GM18909 (cell line): ENCODE measurements around the gene POMGNT2.

Experiments
- ATAC-seq: cut with Tn5 transposase; IDR thresholded peaks from one replicate; pipeline ENCODE4 v1.9.1; 2021; ENCODE audit warnings: mild to moderate bottlenecking; ENCODE audit not compliant: unreplicated experiment, poor library complexity

Gene POMGNT2

DNA sequence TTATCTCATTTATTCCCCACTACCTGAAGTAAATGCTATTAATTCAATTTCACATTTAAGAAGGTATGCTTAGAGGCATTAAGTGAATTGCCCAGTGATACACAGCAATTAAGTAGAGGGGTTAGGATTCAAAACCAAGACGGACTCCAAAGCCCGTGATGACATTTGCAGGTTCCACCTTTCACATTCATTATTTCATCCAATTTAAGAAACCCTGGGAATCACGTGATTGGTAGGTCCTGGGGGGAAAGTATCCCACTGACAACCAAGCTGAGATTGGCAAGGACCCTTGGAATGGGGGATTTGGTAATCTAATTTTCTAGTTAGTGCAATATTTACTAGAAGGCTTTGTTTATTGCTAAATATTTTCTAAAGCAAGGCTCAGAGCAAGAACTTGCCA, 1.8 kb downstream of the POMGNT2 start:
- no peak for ATAC-seq

DNA sequence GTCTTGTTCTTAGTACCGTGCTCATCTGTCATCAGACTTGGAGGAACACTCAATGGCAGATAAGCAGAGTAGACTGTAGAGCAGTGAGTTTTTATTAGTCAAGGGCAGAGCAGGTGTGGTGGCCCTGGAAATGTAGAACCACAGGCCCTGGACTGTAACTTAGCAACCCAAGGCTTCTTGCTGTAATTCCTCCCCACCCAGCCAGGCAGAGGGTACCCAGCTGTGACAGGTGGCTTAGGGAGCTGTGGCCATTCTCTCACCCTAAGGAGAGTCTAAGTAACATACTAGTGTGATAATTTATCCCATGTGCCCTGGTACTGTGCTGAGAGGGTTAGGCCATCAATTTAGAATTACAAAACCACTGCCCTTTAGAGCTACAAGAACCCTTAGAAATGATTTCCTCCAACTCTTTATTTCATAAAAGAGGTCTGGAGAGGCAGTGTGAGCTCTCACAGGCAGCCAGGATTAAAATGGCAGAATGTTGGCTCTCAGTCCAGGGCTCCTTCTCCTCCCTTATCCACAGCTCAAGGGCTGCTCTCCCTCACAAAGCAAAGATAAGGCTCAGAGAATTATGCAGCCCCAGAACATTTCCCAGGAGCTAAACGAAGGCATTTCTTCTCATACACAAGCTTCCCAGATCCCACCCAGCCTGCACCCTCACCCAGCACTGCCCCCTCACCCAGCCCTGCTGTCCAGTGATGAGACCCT, 3.0 kb downstream of the POMGNT2 start:
- ATAC-seq: no peak

GRCh38 chr3:43098761-43099160, 7.1 kb downstream of the POMGNT2 start:
- ATAC-seq: no peak

DNA sequence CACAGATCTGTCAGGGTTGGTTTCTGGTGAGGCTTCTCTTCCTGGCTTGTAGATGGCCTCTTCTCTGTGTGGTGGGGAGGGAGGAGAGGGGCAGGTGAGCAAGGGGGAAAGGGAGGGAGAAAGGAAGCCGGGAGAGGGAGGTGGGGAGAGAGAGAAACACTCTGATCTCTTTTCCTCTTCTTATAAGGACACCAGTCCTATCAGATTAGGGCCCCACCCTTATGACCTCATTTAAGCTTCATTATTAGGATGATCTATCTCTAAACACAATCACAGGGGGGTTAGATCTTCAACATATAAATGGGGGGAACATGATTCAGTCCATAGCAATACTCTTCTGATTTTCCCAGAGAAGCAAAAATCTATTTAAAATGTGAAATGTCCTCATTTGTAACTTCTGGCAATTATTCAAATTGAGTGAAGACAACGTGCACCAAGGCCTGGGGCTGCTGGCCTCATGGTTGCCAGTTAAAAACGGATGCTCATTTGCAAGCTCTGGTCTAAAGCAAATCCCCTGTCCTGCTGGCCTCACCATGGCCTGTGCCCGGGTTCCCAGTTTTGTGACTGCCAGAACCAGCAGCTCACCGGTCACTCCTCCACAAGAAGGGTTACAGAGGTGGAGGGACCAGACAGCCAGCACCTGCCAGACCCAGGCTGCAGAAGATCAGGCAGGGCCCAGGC, 8.3 kb downstream of the POMGNT2 start:
- ATAC-seq: no peak

DNA sequence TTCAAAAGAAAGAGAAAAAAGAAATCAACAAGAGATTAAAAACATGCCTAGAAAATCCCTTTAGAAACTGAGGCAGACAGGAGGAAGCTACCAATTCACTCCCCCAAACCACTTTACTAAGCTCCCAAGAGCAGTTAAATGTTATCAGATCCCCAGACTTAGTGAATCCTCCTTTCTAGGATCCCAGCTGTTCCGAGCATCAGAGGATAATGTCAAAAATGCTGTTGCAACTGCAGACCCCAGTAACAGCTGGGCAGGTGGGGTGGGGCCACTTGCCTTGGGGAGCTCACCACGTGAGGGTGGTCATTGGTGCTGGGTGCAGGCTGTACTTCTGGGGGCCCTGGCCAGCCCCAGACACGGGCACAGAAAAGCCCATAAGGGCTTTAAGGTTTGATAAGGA, 9.1 kb downstream of the POMGNT2 start:
- no peak for ATAC-seq

GRCh38 chr3:43095370-43095769, 10.5 kb downstream of the POMGNT2 start:
- ATAC-seq: no peak

- no peak for ATAC-seq
These were observed 11.0 kb downstream of the POMGNT2 start for GRCh38 chr3:43094851-43095250.

DNA sequence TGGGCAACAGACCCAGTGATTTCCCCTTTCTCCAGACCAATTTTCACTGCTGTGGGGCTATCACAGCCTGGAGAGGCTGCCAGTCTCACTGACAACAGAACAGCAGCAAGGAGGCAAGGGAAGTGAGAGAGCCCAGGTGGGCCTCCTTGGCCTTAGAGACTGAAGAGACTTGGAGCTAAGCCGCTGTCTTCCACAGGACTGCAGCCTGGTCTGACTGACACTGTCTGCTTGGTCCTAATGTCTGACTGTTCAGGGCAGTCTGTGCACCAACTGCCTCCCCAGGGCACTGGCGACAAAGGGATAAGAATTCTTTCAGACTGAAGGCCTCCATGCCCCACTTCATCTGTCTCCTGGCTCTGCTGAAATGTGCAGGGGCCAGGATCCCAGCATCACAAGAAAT, 11.5 kb downstream of the POMGNT2 start:
- ATAC-seq: no peak

DNA sequence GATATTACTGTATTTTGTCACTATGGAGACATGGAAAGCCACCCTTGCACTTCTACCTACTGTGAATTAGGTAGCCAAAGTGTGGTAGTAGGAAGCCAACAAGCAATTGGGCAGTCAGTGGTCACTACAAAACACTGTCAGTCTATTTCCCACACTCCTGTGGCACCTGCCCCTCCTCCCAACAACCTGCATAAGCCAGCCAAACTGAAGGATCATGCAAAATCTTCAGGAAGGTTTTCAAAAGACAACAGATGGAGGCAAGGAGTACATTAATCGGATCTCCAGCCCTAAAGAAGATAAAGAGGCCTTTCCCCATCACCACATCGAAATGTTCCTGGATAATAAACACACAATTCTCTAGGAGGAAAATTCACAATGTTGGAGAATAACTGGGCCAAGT, 11.9 kb downstream of the POMGNT2 start:
- ATAC-seq: no peak

GRCh38 chr3:43093006-43093405, 12.9 kb downstream of the POMGNT2 start:
- ATAC-seq: no peak

DNA sequence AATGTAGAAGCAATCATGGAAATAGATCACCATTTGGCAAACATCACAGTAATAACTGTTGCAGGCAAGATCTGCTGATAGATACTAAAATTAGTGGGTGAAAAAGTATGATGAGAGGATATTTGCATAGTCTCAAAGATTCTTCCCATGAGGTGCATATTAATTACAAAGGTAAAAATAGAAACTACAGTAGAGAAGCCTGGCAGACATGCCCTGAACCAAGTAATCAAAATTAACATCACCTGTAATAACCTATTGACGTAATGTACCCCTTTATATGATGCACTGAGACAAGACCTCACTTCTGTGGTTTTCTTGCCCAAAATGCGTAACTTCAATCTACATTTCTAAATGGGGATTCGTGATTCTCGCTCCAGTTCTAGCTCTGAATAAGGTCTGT, 14.4 kb downstream of the POMGNT2 start:
- no peak for ATAC-seq

GRCh38 chr3:43090238-43090637, 15.6 kb downstream of the POMGNT2 start:
- ATAC-seq: no peak

DNA sequence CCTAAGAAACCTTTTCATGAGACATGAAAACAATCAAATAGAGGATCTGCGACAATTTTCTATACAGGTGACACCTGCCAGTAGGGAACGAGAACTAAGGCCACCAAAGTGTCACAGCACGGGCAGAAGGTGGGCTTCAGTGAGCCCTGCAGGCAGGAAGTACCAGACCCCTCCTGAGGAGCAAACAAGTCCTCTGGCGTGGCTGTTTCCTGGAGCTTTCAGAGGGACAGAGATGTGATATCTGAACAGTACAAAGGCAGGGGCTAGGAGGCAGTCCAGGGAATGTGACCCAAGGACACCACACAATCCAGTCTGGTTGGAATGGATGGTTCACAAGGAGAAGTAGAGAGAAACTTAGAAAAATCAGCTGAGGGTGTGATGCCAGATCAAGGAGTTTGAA, 16.8 kb downstream of the POMGNT2 start:
- ATAC-seq: no peak

DNA sequence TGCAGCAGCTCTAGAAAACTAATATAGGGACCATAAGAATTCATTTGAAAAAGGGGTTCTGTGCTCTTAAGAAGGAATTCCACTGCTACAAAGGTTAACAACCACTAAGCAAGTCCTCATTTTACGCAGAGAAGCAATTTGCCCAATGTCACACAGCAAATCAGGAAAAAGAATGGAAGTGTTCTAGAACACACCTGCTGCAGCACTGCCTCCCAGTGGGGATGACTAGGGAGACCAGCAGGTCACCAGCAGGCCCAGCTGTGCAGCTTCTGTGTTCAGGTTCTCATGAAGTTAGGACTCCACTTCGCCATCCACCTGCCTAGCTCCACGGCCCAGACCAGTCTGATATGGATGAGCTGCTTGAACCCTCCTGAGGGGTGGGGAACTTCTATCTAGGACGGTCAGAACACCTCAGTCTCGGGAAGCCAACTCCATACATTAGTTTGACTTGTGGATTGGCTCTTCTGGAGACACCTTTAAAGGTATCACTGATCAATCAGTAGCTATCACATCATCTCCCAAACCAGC, 18.6 kb downstream of the POMGNT2 start:
- ATAC-seq: no peak

DNA sequence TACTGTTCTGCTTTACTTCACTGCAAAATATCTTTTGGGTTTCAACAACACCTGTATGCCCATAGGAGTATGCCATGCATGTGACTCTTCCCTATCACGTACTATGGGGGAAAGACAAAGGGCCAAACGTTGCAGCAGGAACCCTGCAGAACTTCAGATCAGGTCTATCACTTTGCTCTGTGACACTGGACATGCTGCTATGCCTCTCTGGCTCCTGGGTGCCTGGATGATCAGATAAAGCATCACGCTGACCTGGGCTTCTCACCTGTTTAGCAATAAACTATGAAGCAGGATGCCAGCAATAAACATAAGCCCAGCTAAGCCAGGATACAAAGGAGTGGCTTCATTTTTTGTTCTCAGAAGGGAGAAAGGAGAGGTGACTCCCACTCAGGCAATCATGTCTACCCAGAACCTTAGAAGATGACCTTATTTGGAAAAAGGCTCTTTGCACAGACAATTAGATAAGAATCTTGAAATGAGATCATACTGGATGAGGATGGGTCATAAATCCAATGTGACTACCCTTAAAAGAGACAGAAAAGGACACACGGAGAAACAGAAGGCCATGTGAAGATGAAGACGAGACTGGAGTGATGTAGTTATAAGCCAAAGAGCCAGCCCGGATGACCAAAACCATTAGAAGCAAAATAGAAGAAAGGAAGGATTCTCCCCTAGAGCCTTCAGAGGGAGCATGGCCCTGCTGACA, 19.3 kb downstream of the POMGNT2 start:
- ATAC-seq: no peak

DNA sequence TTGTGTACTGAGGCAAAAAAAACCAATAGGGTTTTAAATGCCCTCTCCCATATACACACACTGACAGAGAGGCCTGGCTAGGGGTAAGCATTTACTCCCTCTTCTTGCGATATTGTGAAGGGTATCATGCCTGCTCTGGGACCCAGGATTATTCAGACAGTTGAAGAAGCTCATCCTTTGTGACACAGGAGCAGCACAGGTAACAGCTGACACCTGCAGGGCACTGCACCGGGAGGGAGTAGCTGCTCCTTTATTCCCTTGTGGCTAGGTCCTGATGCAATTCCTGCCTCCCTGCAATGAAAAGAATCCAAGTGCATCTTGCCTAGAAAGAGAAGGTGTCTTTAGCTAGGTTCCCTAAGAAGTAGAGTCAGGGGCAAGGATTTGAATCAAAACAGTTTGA, 23.4 kb downstream of the POMGNT2 start:
- ATAC-seq: no peak

DNA sequence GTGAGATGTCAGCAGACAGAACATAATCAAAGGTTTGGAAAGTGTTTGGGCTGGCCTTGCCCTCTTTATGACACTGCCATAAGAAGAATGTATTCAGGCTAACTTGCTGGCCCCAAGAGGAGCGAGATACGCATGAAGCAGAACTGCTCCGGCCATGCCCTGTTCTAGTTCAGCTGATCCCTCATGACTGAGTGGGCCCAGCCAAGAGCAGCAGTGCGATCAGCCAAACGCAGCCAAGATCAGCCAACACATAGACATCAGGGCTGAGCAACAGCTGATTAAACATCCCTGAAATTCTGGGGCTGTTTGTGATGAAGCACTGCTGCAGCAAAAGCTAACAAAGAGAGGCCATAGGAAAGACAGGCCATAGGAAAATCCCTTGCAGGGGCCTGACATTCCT, 24.1 kb downstream of the POMGNT2 start:
- no peak for ATAC-seq

GRCh38 chr3:43080726-43081568, 24.9 kb downstream of the POMGNT2 start:
- no peak for ATAC-seq

- ATAC-seq: no peak
These were observed 26.1 kb downstream of the POMGNT2 start for GRCh38 chr3:43079536-43080332.

GRCh38 chr3:43077707-43078106, 28.2 kb downstream of the POMGNT2 start:
- ATAC-seq: no peak
